ENCODE data around the gene CHRND.
A peak's percentile ranks its signal among the peaks of the same experiment; 100 is the strongest.
"Not testable (repeated sequence)": the region's sequence is repeated elsewhere in the genome, so short reads cannot be mapped to it uniquely, and the experiment has no call there.

Gene CHRND

GRCh38 chr2:232541961-232542714 lies 16.2 kb downstream of the CHRND start:
- no peak for DNase-seq (ENCODE audit: low read depth, low spot score)

- DNase-seq (ENCODE audit: low read depth, low spot score), result no peak
These were observed 16.9 kb downstream of the CHRND start for GRCh38 chr2:232542715-232543467.

GRCh38 chr2:232543491-232543890 lies 17.5 kb downstream of the CHRND start:
- no peak for DNase-seq (ENCODE audit: low read depth, low spot score)

- no peak for DNase-seq (ENCODE audit: low read depth, low spot score)
These were observed 18.1 kb downstream of the CHRND start for GRCh38 chr2:232543928-232544631.

- no peak for DNase-seq (ENCODE audit: low read depth, low spot score)
These were observed 18.7 kb downstream of the CHRND start for GRCh38 chr2:232544674-232545073.

GRCh38 chr2:232545511-232546375 lies 19.8 kb downstream of the CHRND start:
- no peak for DNase-seq (ENCODE audit: low read depth, low spot score)

GRCh38 chr2:232547991-232548390 lies 22.0 kb downstream of the CHRND start:
- no peak for DNase-seq (ENCODE audit: low read depth, low spot score)

- DNase-seq (ENCODE audit: low read depth, low spot score), result no peak
These were observed 23.8 kb downstream of the CHRND start for GRCh38 chr2:232549655-232550353.

- DNase-seq (ENCODE audit: low read depth, low spot score), result peak; percentile 74
These were observed 24.6 kb downstream of the CHRND start, which contains the start of the genes EIF4E2 and TIGD1 for GRCh38 chr2:232550354-232551249. TSS of gene EIF4E2 (plus strand) at chr2:232550689. CDS start at chr2:232550725, 36 bp downstream. TSS of gene TIGD1 (minus strand) at chr2:232550557. CDS start at chr2:232549882, 675 bp downstream.

- no peak for DNase-seq (ENCODE audit: low read depth, low spot score)
These were observed 25.3 kb downstream of the CHRND start for GRCh38 chr2:232551250-232551638.

- DNase-seq (ENCODE audit: low read depth, low spot score), result no peak
These were observed 25.8 kb downstream of the CHRND start for GRCh38 chr2:232551776-232552175.

GRCh38 chr2:232556426-232556825 lies 30.5 kb downstream of the CHRND start:
- DNase-seq (ENCODE audit: low read depth, low spot score), result no peak

GRCh38 chr2:232562515-232563151 lies 36.7 kb downstream of the CHRND start:
- no peak for DNase-seq (ENCODE audit: low read depth, low spot score)

GRCh38 chr2:232563580-232563979 lies 37.6 kb downstream of the CHRND start:
- DNase-seq (ENCODE audit: low read depth, low spot score), result no peak

GRCh38 chr2:232567721-232568120 lies 41.8 kb downstream of the CHRND start:
- DNase-seq (ENCODE audit: low read depth, low spot score), result no peak

- DNase-seq (ENCODE audit: low read depth, low spot score), result no peak
These were observed 42.2 kb downstream of the CHRND start for GRCh38 chr2:232568161-232568560.

- no peak for DNase-seq (ENCODE audit: low read depth, low spot score)
These were observed 43.6 kb downstream of the CHRND start for GRCh38 chr2:232569541-232569940.

- DNase-seq (ENCODE audit: low read depth, low spot score), result not testable (repeated sequence)
These were observed 44.5 kb downstream of the CHRND start for GRCh38 chr2:232570481-232570880.

- DNase-seq (ENCODE audit: low read depth, low spot score), result no peak
These were observed 45.1 kb downstream of the CHRND start for GRCh38 chr2:232571026-232571474.

Measured in brain pericyte (primary cell).